ENCODE data around the gene CELA1.

DNA sequence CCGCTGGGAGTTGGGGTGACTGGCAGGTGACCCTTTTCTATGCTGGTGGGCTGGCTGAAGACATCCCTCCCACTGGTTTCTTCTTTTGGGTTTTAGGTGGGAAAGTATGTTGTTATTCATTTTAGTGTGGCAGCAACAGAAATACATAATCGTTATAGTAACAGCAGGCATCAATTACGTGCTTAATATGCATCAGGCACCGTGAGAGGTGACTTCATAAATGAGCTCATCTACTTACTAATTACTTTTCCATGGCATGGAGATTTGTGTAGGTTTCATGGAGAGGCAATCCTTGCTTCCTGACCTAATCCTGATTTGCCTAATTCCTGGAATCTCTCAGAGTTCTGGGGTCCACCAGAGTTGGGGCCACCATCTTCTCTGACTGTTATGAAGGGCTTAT, 13.4 kb upstream of the CELA1 start:
- TF ChIP-seq CTCF (IDR thresholded peaks at IDR 0.05) (no peak), POLR2A (IDR thresholded peaks at IDR 0.05) (no peak)
